CD4-positive, alpha-beta T cell treated with Interleukin-12 subunit alpha and Interleukin-12 subunit beta, for 1 hour (primary cell): ENCODE results near the gene ABCD2.
"Not testable (repeated sequence)": the region's sequence is repeated elsewhere in the genome, so short reads cannot be mapped to it uniquely, and the experiment has no call there.

ENCODE experiments used
- DNase-seq: peaks from one replicate; pipeline ENCODE4 v3.0.0-alpha.2; 2020

The ABCD2 gene

DNA sequence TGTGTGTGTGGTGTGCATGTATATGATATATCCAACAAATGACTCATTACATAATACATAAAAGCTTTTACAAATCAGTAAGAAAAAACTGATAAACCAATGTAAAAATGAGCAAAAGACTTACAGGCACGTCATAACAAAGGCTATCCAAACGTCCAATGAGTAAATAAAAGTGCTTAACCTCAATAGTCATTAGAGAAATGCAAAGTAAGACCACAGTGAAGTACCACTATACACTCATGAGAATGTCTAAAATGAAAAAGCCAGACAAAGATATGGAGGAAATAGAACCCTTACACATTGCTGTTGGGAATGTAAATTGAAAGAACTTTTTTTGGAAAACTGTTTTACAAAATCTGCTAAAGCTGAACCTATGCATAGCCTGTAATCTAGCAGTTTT is 7.8 kb downstream of the ABCD2 start:
- no peak for DNase-seq

DNA sequence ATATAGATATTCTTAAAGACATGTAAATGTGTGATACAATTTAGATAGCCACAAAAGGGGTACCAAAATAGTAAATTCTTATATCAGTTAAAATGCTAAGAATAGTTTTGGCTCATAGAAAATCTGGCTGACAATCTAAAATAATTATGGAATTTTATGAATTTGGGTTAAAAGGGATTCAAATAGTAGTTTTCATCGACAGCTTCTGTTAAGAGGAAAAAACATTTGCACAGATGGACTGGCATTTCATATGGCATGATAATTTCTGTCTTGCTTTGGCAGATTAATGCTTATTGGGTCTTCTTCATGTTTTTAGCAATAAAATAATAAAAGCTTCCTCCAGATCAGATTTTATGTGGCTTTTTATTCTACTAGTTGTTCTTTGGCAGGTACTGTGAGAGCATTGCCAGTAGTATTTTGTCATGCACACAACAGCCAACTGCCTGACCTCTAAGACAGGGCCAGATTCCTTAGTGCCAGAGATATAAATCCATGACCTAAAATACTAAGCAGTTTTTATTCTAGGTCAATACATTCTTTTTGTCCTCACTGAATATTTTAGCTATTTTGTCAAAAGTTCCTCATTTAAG is 9.1 kb downstream of the ABCD2 start:
- DNase-seq: no peak

DNA sequence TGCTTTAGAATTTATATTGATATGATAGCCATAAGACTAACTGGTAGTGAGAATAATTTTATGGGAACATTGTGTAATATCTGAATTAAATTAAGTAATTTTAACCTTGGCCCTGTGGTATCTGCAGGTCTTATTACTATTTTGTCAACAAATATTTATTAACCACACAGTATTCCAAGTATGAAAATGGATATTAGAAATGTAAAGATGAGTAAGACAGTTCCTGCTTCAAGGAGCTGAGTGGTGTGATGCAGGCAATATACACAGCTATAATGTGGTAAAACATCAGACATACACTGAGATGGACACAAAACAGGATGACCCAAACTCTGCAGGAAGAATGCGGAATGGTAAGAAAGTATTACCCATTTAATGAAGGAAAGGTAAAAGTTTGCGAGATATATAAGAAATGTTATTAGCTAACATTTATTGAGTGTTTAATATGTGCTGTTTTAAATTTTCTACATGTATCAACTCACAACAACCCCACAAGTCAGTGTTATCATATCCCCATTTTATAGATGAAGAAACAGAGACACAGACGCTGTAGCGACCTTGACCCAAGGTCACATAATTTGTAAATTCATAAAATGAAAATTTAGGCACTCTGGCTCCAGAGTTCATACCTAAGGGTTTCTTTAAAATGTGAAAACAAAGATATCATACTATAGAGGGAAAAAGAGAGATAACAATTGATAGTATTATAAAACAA is 12.7 kb downstream of the ABCD2 start:
- no peak for DNase-seq

DNA sequence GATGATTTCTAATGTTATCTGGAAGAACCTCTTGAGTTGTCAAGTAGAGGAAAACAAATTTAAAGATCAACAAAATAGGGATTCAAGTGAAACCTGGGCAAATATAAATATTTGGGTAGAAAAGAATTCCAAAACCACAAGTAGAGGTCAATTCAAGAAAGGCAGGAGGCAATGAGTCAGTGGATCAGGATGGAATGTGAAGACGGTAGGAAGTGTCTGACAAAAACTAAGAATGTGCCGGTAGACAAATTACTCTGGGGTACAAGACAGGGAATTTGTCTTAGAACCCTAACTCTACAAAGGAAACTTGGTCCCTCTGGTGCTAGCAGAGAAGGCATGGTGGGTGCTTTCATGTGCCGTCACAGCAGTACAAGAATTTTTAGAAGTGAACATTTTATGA is 13.6 kb downstream of the ABCD2 start:
- DNase-seq: no peak

DNA sequence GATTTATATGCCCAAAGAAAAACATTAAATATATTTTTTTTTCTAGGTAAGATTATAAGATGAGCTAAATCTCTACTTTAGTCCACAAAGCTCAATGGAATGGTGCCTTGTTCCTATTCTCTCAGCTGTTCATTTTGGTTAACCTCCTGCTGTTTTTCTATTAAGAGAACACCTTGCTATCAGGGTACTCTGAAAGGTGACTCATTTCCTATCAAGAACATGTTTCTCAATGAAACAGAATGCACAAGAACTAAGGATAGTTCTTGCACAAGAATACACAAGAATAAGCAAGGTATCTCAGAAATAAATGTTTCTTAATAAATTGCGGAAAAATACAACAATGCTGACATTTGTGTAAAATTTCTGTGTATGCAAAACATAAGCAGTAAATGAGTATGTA is 14.1 kb downstream of the ABCD2 start:
- no peak for DNase-seq

DNA sequence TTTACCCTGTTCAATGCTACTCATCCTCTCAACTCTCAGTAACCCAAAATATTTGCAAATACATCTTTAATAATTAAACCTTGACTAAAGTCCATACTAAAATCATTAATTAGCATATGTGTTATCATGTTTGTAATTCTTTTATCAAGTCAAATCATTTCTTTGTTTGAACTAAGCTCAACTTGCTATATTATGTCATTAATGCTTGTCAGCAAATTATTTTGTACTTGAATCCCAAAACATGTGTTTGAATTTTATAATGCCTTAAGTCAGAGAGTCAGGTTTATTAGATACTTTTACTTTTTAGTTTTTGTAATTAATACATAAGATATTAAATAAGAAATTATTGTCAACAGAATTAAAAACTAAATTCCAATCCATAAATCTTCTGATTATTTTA is 16.5 kb downstream of the ABCD2 start:
- DNase-seq: no peak

DNA sequence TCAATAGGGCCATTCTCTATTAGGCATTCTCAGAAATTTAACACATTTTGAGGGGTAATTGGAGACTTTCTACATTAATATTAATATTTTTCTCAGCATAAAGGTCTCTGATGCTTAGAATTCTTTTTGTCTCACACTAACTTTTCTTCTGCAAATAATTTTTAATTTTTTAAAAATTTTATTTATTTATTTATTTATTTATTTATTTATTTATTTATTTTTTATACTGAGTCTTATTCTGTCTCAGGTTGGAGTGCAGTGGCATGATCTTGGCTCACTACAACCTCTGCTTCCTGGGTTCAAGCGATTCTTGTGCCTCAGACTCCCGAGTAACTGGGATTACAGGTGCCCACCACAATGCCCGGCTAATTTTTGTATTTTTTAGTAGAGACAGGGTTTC is 17.7 kb downstream of the ABCD2 start:
- DNase-seq: not testable (repeated sequence)

DNA sequence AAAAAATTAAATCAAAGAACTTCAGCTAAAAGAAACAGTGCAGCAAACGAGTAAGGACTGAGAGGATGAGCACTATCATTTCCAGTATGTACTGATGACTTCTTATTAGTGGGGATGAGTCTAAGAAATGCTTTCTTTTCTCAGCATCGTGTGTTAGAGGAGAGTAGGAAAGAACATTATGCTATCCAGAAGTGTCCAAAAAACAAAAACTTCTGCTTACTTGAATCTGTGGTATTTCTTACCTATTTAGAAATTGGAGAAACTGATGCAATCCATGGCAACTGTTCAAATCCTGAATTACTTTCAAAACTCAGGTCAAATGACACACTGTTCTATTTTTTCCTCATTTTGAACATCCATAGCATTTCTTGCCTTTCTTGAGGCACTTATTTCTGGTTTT is 23.7 kb downstream of the ABCD2 start:
- no peak for DNase-seq

DNA sequence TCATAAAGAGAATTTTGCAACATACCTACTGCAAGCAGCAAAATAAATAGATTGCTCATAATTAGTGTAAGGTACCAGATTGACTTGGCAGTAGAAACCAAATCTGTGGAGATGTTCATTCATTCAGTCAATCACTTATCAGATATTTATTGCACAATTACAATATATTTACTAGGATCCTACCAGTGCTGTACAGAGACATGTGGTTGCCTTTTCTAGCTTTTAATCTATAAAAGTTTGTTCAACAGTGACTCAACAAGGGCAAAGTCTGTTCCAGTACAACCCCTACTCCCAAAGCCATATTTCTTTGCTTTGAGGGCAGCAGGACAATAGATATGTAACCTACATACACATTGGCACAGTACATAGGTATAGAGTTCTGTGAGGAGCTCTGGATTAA is 27.3 kb downstream of the ABCD2 start:
- DNase-seq: no peak

DNA sequence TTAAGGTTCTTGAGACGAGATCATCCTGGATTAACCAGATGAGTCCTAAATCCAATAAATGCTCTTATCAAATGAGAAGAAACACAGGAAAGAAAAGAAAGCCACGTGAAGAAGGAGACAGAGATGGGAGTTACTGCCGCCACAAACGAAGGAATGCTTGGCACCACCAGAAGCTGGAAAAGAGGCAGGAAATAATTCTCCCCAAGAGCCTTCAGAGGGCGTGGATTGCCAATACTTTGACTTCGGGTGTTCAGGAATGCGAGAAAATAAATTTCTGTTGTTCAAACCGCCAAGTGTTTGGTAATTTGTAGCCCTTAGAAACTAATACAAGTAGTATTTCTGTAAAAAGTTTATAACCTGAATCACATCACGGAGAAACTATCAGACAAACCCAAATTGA is 31.3 kb downstream of the ABCD2 start:
- no peak for DNase-seq

DNA sequence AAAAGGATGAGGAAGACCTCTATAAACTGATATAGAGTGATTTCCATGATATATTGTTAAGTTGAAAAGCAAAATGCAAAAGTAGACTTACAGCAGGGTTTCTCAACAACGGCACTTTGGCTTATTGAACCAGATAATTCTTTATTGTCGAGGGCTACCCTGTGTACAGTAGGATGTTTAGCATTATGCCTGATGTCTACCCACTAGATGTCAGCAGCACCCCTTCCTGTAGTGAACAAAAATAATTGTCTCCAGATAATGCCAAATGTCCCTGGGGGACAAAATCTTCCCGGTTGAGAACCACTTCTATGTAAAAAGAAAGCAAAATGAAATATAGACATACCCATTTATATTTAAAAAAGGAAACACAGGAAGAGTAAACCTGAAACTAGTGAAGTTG is 32.4 kb downstream of the ABCD2 start:
- peak; percentile 58 for DNase-seq

DNA sequence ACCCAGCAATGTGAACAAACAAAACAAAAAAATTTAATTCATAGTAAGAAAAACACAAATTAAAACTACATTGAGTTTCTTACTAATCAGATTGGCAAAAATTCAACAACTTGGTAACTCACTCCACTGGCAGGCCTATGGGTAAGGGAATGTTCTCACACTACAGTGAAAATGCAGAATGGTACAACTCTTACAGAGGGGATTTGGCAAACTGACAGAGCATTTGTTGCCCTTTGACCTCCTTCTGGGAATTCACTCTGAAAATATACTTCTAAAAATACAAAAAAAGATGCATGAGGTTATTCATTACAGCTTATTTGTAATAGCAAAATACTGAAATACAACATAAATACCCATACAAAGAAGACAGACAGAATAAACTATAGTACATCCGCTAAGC is 32.8 kb downstream of the ABCD2 start:
- DNase-seq: no peak

DNA sequence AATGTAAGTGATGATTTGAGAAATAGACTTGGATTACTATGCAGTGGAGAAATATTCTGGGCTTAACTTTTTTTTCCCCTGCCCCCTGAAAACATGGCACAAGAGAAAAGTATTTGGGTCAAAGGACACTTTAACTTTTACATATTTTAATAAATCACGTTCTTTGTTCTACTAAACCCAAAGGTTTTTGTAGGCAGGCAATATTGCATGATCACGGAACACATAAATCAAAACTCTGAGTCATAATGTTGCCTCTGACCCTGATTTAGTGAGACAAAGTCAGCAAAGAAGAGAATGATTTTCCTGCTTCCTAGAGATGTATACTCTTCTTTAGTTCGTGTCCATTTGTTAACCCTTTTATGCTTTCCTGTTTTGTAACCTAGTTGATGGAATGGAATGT is 38.0 kb downstream of the ABCD2 start:
- DNase-seq: no peak

DNA sequence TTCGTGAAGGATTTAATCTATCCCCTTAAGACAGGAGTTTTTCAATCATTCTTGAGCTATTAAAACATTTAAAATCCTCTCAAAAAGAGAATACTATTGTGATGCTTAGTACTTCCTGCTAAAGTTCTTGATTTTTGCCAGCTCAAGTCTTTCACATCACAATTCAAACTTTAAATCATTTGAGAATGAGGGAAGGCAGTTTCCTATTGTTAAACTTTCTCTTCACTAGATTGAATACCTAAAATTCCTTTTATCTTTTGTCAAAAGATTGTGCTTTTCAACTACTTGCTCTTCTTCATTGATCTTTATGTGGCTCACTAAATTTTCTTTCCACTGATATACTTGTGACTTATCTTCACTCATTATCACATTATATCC is 44.1 kb downstream of the ABCD2 start:
- DNase-seq: no peak

DNA sequence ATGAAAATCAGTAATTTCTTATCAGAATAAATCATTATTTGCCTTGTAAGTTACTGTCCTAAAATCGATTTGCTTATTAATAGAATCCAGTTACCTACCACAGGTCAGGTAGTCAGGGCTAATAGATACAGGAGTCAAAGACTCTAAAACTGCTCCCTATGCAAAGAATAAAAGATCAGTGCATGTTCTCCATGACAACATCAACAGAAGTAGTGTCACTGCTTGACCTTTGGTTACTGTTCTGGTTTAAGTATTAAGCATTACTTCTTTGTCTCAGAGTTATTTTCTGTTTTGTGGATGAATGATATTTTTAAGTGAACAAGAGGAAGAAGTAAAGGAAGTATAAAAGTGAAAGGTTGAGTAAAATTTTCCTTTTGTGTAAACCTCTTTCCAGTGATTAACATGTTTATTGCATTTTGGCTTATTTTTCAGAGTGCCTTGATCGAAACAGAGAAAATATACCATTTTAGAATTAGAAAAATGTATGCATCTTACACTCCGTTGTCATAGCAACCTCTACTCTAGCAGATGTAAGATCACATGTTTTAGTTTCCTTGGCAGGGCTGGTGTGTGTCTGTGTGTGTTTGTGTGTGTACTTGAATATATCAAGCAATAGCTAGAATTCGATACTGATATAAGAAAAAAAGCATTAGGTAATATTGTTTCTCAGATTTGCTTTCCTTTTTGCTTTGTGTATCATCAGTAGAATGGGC is 44.7 kb downstream of the ABCD2 start:
- no peak for DNase-seq

DNA sequence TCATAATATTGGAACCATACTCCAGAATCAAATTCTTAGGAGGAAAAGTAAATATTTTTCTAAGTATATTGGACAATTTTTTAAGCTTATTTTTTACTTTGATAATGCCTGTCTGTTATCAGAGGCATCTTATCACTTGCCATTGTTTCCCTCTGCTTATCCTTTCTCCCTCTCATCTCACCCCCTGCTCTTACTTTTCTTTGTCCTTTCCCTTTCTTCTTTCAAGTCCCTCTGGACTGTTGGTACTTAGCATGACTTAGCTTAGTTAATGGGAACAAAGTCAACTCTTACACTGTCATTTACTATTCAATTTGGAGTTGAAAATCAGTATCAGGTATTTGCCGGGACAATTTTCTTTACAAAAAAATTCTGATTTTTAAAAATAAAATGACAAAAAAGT is 45.2 kb downstream of the ABCD2 start:
- DNase-seq: no peak

DNA sequence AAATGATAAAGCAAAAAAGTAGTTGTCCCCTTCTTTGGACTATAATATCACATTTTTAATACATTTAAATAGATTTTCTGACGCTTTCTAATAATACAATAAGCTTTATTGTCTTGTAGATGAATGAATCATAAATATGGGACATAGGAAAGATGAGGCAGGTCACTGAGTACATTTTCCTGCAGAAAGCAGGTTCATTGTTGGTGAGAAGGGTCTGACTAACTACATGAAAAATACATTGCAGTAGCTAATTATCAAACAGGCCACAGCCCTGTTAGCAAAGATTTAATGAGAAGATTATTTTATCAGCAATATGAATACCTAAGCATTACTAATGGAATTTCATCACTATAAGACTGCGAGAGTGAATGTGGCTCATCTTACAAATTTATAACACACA is 45.6 kb downstream of the ABCD2 start:
- DNase-seq: no peak

DNA sequence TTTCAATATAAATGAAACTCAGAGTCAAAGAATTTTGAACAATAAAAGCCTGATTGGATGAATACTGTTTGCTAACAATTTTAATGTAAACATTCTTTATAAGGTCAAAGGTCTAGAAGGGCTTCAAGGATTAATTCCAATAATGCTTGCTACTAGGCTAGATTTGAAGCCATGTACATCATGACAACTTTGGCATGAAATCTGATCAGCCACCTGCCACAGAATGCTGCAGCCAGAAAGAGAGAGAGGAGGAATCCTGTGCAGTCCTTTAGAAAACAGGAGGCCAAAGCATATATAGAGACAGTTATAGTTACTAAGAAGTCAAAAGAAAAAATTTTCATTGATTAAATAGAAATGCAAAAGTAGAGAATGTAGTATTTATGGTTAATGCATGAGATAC is 47.1 kb downstream of the ABCD2 start:
- DNase-seq: no peak

DNA sequence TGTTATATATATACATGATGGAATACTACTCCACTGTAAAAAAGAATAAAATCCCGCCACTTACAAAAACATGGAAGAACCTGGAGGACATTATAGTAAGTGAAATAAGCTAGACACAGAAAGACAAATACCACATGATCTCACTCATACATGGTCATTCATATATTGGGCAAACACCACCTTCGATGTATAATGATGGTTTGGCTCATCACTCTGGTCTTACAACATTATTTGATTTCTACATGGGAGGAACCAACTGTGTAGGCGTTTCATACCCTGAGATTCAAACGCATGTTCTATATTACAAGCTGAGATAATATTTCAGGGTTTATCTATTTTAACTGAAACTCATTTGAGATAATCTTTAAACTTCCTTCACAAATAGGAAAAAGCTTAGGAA is 48.3 kb downstream of the ABCD2 start:
- DNase-seq: no peak

DNA sequence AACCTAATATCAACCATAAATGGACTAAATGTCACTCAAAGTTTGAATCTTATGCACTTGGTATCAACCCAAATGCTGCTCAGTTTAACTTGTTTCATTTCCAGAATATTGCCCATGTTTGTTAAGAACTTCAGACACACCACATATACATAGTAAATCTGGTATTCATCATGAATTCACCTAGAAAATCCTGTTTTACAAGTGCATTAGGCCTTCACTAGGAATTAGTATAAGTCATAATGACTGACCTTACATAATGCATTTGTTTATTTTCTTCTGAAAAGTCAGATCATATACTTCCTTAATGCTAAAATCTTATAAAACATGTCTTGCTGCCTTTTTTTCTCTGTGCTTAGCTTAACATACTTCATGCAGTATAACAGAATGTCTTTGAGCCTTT is 66.1 kb downstream of the ABCD2 start:
- no peak for DNase-seq

DNA sequence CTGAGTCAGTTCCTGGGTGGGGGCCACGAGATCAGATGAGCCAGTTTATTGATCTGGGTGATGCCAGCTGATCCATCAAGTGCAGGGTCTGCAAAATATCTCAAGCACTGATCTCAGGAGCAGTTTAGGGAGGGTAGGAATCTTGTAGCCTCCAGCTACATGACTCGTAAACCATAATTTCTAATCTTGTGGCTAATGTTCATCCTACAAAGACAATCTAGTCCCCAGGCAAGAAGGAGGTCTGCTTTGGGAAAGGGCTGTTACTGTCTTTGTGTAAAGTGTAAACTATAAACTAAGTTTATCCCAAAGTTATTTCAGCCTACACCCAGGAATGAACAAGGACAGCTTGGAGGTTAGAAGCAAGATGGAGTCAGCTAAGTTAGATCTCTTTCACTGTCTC is 75.4 kb downstream of the ABCD2 start:
- not testable (repeated sequence) for DNase-seq

DNA sequence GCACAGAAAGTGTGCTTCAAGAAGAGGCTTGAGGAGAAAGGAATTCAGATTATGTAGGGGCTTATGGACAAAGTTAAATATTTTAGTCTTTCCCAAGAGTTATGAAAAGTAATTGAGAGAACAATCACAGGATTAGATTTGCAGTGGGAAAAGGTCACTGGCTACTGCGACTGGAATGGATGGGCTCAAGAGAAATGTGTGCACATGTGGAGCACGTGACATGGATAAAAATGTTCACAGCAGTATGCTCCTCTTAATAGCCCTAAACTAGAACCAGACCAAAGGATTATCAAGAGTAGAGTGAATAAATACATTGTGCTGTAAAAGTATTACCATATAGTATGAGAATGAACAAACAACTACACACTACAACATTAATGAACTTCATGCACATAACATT is 78.1 kb downstream of the ABCD2 start:
- DNase-seq: no peak

DNA sequence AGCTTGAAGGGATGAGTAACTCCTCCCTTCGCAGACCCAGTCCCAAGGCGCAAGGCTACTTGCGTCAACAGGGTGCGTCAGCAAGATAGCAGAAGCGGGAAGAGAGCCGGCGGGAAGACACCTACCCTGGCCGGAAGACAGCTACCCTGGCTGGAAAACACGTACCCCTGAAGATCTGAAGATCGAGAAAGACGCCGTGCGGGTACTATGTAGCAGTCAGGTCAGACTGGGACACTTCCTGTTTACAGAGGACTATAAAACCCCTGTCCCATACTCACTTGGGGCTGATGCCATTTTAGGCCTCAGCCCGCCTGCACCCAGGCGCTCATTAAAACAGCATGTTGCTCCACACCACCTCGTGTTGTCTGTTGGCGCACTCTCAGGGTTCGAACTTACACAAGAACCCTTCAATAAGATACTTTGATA is 80.9 kb downstream of the ABCD2 start:
- DNase-seq: no peak

DNA sequence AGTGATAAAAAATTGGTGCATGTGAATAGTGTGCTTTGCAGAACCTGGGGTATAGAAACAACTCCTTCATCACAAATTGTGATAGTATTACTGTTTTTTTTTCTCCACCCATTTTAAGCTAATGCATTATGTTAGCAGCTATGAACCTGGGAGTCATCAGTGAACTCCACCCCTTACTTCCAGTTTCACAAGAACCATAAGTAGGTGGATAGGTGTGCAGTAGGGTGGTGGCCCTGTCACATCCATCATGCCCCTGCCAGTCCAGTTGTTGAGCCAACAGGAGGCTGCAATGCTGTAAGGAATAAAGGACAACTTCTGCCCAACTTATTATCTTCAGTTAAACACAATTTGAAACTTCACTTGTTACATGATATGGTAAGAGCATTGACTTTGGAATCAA is 85.7 kb downstream of the ABCD2 start:
- DNase-seq: no peak

DNA sequence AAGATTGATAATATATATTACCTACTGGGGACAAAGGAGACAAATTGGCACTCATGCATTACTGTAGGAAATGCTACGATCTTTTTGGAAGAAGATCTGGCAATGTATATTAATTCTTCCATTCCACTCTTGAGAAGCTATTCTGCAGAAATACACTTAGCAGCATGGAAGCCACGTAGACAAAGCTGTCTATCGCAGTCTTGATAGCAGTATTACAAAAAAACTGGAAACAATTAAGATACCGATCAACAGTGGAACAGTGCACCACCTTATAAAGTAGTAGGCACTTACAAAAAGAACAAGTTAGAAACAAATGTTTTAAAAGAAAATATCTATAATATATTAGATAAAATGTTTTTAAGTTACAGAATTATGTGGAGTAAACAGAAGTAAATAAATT is 87.2 kb downstream of the ABCD2 start:
- DNase-seq: no peak
